COLO668 (cell line): ENCODE measurements around the gene NGRN.
"Not testable (repeated sequence)": the region's sequence is repeated elsewhere in the genome, so short reads cannot be mapped to it uniquely, and the experiment has no call there.

Source experiments
- DNase-seq: peaks from one replicate; lab custom pipeline; 2025; ENCODE audit not compliant: unreplicated experiment; lab: John Stamatoyannopoulos, UW

The NGRN gene

DNA sequence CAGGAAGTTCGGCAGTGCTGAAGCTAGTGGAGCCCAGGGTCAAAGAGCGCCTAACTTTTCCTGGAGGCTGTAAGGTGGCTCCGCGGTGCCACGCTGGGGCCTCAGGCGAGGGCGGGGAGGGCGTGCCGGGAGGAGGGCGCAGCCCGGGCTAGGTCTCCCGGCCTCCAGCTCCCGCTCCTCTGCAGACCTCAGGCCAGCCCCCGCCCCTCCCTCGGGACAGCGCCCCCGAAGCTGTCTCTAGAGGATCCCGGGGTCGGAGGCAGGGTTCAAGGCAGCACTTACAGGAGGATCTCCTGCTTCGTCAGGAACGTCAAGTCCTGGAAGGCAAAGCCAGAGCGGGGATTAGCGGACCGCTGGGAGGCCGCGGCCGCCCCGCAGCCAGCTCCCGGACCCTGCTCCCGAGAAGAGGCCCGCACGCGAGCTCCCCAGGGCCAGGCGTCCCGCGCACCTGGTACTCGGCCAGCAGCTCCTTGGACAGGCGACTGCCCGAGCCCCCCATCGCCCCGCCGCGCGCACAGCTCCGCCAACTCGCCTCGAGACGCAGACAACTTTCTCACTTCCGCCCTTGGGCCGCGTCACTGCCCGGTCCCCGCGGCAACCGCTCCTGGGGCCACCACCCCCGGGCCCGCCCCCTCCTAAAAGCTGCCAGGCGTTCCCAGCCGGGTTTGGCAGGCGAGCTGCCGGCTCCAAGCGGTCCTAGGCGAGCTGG is 31.9 kb upstream of the NGRN start, which contains the start of gene CIB1:
CIB1 (minus strand) TSS at position 555 of the 709 bp plus-strand sequence; CDS start at position 499, 56 bp downstream.
- DNase-seq: peak; percentile 58

GRCh38 chr15:90234096-90234988 is 31.1 kb upstream of the NGRN start, which contains the start of gene GDPGP1:
GDPGP1 (plus strand) TSS chr15:90234209; CDS start chr15:90240909, 6,700 bp downstream.
- peak; percentile 97 for DNase-seq

- DNase-seq: no peak
These were observed 26.1 kb upstream of the NGRN start for GRCh38 chr15:90239371-90239770.

- DNase-seq: no peak
These were observed 24.6 kb upstream of the NGRN start for GRCh38 chr15:90240856-90241255.

DNA sequence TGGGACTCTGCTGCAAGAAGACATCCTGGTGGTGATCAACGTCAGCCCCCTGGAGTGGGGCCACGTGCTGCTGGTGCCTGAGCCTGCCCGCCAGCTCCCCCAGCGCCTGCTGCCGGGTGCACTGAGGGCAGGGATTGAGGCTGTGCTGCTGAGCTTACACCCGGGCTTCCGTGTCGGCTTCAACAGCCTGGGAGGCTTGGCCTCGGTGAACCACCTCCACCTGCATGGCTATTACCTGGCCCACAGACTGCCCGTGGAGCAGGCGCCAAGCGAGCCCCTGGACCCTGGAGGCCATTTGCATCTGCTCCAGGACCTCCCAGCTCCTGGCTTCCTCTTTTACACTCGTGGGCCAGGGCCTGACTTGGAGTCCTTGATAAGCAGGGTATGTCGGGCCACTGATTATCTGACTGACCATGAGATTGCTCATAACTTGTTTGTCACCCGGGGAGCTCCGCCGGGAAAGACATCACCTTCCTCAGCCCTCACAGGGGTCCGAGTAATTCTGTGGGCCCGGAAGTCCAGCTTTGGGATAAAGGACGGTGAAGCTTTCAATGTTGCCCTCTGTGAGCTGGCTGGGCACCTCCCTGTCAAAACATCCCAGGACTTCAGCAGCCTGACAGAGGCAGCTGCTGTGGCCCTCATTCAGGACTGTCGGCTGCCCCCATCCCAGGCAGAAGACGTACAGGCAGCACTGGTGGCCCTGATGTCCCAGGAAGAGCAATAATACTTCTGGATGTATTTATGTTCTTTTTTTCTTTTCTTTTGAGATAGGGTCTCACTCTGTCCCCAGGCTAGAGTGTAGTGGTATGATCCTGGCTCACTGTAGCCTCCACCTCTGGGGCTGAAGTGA is 23.9 kb upstream of the NGRN start:
- DNase-seq: no peak

GRCh38 chr15:90243943-90244639 is 21.4 kb upstream of the NGRN start:
- no peak for DNase-seq

DNA sequence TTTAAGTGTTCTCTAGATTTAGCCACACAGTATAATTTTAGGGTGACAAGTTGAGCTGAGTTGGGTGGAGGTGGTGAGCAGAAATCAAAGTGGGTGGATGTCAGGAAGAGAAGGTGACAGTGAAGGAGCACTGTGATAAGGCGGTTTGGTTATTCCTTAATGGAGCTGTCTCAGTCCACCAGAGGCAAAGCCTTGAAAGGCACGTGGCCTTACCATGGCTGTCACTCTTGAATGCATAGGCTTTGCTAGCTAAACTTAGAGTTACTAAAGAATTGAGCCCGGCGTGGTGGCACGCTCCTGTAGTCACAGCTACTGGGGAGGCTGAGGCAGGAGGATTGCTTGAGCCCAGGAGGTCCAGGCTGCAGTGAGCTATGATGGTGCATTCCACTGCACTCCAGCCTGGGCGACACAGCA is 16.7 kb upstream of the NGRN start:
- no peak for DNase-seq

DNA sequence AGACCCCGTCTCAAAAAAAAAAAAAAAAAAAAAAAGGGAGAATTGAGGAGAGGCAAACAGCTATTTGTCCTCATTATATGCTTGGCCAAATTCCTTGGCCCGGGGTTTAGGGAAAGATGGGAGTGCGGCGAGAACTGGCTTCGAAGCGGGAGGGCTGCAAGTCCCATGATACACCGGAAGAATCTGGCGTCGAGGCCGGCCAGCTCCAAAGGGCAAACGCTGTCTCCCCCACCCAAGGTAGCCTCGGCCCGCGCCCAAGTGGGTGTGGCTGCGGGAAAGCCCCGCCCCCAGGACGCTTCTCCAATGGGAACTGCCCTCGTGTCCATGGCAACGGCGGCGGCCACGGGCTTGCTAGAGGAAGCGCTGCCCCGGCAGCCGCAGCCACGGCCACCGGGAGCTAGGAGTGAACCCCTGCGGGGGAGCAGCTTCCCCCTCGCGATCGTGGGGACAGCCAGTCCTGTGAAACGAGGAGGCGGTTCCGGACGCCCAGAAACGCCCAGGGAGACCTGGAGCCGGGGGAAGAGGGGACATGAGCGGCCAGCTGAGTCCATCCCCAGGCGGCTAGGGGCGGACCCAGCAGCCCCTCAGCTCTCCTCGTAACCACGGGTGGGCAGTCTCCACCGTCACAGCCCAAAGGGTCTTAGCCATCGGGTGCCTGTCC is 16.1 kb upstream of the NGRN start, which contains the start of gene TTLL13:
TTLL13 (plus strand) TSS at position 354 of the 661 bp plus-strand sequence. CDS start 1,075 bp downstream, outside the sequence.
- DNase-seq: peak; percentile 93

DNA sequence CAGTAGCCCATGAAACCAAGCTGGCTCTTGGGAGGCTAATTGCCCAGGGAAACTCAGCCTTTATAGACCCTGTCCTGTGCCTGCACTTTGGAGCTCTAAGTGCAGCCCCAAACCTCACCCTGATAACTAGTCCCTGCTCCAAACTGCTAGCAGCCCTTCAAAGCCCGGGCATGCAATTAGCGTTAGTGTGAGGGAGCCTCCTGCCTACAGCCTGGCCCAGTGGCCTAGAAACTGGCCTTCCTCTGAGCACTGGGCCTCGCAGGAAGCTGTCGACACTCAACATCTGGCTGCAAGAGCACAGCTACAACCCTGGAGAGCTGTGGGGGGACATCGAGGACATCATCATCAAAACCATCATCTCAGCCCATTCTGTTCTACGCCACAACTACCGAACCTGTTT is 7.7 kb upstream of the NGRN start:
- no peak for DNase-seq

DNA sequence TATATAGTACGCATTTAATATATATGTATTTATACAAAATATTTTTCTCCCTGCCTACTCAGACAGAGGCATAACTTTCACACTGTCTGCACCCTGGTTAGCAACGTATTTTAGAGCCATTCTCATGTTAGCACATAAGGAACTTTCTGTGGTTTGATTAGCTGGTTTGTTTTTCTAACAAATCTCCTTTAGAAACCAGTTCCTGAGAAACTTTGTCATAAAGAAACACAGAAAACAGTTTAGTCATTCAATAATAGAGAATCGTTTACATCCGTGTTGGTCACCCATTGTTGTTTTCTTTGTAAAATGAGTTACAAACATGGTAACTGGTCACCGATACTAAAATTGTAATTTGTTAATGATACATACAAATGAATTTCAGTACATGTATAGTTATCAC is 5.9 kb upstream of the NGRN start:
- DNase-seq: no peak

- DNase-seq: not testable (repeated sequence)
These were observed 4.7 kb upstream of the NGRN start for GRCh38 chr15:90260731-90261130.

DNA sequence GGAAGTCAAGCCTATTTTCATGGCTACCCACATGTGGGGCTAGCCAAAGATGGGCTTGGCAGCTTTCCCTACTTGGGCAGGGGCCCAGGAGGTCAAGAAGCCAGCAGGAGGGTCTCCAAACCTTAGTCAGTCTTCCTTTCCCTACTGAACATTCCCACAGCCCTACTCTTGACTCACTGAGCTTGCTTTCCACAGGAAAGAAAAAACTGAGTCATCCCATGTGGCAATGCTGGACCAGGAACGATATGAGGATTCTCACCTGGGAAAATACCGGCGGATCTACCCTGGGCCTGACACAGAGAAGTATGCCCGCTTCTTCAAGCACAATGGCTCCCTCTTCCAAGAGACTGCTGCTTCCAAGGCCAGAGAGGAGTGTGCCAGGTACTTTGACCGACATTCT is 3.7 kb upstream of the NGRN start:
- DNase-seq: no peak

DNA sequence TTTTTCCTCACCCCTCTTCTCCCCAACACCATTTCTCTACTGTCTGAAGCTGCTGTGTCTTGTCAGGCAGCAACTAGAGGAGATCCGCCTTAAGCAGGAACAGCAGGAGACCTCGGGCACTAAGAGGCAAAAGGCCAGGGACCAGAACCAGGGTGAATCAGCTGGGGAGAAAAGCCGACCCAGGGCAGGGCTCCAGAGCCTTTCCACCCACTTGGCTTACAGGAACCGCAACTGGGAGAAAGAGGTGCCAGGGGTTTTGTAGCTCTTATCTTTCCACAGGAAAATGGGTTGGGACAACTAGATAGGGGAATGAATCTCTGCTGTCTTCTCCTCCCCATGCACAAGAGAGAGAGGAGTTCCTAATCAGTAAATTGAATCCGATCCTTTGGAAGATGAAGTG is 3.0 kb upstream of the NGRN start:
- no peak for DNase-seq

- peak; percentile 13 for DNase-seq
These were observed 801 bp upstream of the NGRN start for GRCh38 chr15:90264671-90265070.

DNA sequence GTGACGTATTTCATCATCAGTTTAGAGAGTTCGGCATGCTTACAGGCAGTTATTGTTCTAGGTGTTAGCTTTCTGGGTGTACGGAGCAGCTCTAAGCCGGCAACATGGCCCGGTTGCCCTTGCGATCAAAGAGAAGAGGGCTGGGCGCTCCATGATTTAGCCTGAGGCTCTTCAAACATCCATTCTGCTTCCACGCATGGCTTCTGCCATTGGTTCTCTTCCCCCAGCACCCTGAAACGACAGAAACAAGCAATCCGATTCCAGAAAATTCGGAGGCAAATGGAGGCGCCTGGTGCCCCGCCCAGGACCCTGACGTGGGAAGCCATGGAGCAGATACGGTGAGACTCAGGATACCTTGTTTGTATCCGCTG is 574 bp downstream of the NGRN start:
- peak; percentile 51 for DNase-seq

DNA sequence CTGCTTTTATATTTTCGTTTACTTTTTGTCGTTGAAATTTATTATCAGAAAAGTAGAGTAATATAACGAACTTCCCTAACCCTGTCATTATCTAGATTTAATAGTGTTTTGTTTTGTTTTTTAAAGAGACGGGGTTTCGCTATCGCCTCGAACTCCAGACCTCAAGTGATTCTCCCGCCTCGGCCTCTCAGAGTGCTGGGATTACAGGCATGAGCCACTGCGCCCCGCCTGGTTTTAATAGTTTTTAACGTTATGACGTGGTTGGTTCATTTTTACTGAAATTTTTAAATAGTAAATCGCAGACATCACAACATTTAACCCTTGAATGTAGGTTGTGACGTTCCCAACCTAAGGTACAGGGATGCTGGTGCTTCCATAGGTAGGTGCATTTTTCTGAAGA is 1.0 kb downstream of the NGRN start:
- DNase-seq: peak; percentile 16

DNA sequence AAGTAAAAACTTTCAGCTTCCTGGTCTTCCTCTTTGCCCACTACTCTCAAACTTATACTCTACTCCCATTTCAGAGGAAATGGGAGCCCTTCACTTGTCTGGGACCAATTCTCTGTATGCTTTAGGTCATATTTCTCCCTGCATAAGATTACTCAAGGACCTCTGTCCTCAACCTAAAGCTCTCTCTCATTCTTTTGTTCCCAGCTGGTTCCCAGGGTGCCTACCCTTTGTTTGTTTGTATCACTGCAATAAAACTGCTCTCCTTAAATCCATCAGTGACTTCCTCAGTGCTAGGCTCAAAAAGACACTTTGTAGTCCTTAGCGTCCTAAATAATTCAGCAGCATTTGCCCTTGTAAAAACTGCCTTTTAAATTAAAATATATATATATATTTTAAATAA is 2.9 kb downstream of the NGRN start:
- DNase-seq: no peak

DNA sequence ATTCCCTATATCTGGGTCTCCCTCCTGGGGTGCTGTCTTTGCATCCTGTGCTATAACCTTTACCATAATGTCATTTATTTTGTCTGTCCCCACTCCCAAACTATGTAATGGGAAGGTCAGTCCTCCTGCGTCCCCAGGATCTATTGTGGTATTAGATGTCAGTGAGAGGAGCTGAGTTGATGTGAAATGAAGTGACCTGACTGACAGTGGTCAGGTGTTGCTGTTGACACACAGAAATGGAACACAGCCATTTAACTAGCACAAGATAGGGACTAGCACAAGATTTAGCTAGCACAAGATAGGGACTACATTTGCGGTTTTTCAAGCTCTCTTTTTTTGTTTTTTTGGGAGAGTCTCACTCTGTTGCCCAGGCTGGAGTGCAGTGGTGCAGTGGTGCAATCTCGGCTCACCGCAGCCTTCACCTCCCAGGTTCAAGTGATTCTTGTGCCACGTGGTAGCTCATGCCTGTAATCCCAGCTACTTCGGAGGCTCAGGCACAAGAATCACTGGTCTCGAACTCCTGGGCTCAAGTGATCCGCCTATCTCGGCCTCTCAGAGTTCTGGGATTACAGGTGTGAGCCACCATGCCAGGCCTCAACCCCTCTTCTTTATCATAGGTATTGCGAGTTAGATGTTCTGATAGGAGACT is 5.2 kb downstream of the NGRN start:
- no peak for DNase-seq

DNA sequence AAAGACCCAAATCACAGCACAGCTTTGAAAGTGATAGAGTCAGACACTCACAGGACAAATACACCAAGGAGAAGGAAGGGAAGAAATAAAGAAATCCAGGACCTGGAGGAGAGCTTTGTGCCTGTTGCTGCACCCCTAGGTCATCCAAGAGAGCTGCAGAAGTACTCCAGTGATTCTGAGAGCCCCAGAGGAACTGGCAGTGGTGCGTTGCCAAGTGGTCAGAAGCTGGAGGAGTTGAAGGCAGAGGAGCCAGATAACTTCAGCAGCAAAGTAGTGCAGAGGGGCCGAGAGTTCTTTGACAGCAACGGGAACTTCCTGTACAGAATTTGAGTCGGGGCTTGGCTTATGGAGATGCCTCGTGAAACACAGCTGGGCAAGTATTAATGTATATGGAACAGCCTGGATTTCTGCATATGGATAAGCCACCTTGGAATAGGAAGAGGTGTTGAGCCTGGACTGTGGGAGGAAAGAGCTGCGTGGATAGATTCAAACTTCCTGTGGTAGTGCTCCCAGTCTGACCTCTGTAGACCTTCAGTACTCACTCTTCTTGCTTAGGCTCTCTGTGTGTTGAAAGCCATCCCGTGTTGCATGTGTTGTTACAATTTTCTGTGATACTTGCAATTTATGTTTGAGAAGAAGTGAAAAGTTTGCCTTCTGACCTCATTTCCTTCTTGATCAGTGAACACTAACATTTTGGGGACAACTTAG is 6.1 kb downstream of the NGRN start:
- DNase-seq: no peak
